ENCODE results near the gene RERE. TPM values are rescaled to one million over a fixed set of nuclear protein-coding genes. Genes with fewer than 3 reads are reported as not detected.

RERE gene
- total and polyA plus RNA-seq, 7 donors = 38.8 to 308 (median 99.7) TPM

DNA sequence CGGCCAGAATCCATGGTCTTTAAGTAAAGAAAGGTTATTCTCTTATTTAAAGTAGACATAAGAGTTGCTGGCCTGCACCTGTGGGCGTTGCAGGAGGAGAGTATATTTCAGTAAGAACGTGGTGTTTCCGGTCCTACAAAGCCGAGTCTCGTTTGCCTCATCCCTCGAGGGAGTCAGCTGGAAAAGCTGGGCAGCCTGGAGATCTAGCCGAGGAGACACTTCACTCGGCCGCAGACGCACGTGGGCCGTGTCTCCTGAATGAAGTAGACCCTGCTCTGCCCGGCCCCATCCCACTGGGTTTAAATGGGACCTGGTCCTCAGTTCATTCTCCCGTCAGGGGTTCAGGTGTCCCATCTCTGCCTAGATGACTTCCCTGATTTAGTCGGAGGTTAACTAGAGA lies 484.6 kb downstream of the RERE start:
- 82 to 84% (median 83%) methylated on average over 16 of the region's 16 CpGs for WGBS, 3 donors
- no peaks in the 10 kb centered on the region for H3K9me3 ChIP-seq
- no peak overlapping the region for H3K27ac ChIP-seq
- H3K27me3 ChIP-seq (ENCODE audit: insufficient read depth in 3 of 3, low read length in 2 of 3) = no peaks in the 10 kb centered on the region
- intact Hi-C loops (cut with DNase I) = no loop called here
- H3K4me1 ChIP-seq = no peaks in the 10 kb centered on the region
- no peak for ATAC-seq
- TF ChIP-seq, protein P1, sequence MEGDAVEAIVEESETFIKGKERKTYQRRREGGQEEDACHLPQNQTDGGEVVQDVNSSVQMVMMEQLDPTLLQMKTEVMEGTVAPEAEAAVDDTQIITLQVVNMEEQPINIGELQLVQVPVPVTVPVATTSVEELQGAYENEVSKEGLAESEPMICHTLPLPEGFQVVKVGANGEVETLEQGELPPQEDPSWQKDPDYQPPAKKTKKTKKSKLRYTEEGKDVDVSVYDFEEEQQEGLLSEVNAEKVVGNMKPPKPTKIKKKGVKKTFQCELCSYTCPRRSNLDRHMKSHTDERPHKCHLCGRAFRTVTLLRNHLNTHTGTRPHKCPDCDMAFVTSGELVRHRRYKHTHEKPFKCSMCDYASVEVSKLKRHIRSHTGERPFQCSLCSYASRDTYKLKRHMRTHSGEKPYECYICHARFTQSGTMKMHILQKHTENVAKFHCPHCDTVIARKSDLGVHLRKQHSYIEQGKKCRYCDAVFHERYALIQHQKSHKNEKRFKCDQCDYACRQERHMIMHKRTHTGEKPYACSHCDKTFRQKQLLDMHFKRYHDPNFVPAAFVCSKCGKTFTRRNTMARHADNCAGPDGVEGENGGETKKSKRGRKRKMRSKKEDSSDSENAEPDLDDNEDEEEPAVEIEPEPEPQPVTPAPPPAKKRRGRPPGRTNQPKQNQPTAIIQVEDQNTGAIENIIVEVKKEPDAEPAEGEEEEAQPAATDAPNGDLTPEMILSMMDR (IDR thresholded peaks at IDR 0.05) = no peak
- no peaks in the 10 kb centered on the region for H3K36me3 ChIP-seq (ENCODE audit: insufficient read depth in 1 of 2, low read depth in 1 of 2)
- no peak overlapping the region for H3K4me3 ChIP-seq
- DNase-seq = no peak

DNA sequence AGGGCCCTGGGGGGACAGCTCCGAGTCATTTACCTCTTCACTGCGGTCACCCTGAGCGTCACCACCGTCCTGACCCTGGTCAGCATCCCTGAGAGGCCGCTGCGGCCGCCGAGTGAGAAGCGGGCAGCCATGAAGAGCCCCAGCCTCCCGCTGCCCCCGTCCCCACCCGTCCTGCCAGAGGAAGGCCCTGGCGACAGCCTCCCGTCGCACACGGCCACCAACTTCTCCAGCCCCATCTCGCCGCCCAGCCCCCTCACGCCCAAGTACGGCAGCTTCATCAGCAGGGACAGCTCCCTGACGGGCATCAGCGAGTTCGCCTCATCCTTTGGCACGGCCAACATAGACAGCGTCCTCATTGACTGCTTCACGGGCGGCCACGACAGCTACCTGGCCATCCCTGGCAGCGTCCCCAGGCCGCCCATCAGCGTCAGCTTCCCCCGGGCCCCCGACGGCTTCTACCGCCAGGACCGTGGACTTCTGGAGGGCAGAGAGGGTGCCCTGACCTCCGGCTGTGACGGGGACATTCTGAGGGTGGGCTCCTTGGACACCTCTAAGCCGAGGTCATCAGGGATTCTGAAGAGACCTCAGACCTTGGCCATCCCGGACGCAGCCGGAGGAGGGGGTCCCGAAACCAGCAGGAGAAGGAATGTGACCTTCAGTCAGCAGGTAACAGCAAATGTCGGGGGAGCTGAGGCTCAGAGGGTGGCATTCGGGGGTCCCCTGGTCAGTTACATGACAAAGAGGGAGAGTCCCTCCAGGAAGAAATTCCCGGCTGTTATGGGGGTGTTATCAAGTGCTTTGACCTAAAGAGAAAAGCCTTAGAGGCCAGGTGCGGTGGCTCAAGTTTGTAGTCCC lies 486.9 kb downstream of the RERE start:
- Histone ChIP-seq H3K9me3 (no peaks in the 10 kb centered on the region), H3K4me1 (no peaks in the 10 kb centered on the region), H3K4me3 (no peak overlapping the region), H3K36me3 (ENCODE audit: insufficient read depth in 1 of 2, low read depth in 1 of 2) (no peaks in the 10 kb centered on the region), H3K27me3 (ENCODE audit: insufficient read depth in 3 of 3, low read length in 2 of 3) (no peaks in the 10 kb centered on the region), H3K27ac (no peak overlapping the region)
- 93 to 94% (median 94%) methylated on average over 47 of the region's 47 CpGs for WGBS, 3 donors
- no peak for DNase-seq
- ATAC-seq = no peak
- intact Hi-C loops (cut with DNase I) = no loop called here
- TF ChIP-seq, protein P1 (IDR thresholded peaks at IDR 0.05) = no peak

DNA sequence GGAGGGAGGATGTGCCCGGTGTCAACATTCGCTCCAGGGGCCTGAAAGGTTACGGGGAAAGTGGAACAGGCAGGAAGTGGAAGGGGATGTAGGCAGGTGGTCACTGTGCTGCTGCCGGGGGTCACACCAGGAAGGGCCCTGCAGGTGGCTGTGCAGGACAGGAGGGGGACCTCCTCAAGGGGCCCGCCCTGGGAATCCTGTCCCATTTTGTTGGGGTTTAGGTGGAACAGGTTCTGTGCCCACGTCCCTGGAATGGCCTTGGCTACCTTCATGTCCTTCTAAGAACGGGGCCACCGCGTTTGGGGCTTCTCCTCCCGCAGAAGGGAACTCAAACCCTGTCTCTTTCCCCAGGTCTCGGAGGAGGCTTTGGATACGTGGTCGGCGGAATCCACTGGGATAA lies 487.6 kb downstream of the RERE start:
- Histone ChIP-seq H3K4me1 (no peaks in the 10 kb centered on the region), H3K4me3 (no peak overlapping the region), H3K9me3 (no peaks in the 10 kb centered on the region), H3K36me3 (ENCODE audit: insufficient read depth in 1 of 2, low read depth in 1 of 2) (no peaks in the 10 kb centered on the region), H3K27me3 (ENCODE audit: insufficient read depth in 3 of 3, low read length in 2 of 3) (no peaks in the 10 kb centered on the region), H3K27ac (no peak overlapping the region)
- intact Hi-C loops (cut with DNase I) = no loop called here
- 82 to 86% (median 86%) methylated on average over 10 to 14 of the region's 14 CpGs for WGBS, 3 donors
- TF ChIP-seq, protein P1 (IDR thresholded peaks at IDR 0.05) = no peak
- ATAC-seq (no peak), DNase-seq (no peak)

DNA sequence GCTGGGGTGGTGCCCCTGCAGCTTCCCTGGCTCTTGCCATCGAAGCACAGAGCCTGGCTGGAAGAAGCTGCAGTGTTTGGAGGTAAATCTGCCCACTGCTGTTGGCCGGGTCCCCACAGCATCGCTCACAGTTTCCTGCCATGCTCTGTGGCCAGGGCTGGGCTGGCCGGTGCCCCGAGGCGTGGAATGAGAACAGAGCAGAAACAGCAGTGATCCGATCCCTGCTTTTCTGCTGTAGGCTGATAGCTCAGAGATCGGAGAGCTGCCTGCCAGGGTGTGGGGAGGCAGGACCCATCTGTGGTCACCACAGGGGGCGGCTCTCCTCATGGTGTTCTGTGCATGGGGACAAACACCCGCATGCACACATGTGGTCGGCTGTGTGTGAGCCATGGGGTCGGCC lies 488.0 kb downstream of the RERE start:
- Histone ChIP-seq H3K27me3 (ENCODE audit: insufficient read depth in 3 of 3, low read length in 2 of 3) (no peaks in the 10 kb centered on the region), H3K4me3 (no peak overlapping the region), H3K9me3 (no peaks in the 10 kb centered on the region), H3K27ac (no peak overlapping the region), H3K36me3 (ENCODE audit: insufficient read depth in 1 of 2, low read depth in 1 of 2) (no peaks in the 10 kb centered on the region), H3K4me1 (peaks cover 3% of the 10 kb centered on the region)
- TF ChIP-seq, protein P1 (IDR thresholded peaks at IDR 0.05) = no peak
- intact Hi-C loops (cut with DNase I) = no loop called here
- WGBS, 3 donors = 33 to 52% (median 40%) methylated on average over 12 of the region's 12 CpGs
- DNase-seq (no peak), ATAC-seq (no peak)
